LoVo (cell line): ENCODE results near the gene PRAC1.

Experiments used
- DNase-seq: peaks from one replicate; pipeline ENCODE4 v3.0.0-alpha.2; 2016; ENCODE audit warnings: low spot score

PRAC1 gene

DNA sequence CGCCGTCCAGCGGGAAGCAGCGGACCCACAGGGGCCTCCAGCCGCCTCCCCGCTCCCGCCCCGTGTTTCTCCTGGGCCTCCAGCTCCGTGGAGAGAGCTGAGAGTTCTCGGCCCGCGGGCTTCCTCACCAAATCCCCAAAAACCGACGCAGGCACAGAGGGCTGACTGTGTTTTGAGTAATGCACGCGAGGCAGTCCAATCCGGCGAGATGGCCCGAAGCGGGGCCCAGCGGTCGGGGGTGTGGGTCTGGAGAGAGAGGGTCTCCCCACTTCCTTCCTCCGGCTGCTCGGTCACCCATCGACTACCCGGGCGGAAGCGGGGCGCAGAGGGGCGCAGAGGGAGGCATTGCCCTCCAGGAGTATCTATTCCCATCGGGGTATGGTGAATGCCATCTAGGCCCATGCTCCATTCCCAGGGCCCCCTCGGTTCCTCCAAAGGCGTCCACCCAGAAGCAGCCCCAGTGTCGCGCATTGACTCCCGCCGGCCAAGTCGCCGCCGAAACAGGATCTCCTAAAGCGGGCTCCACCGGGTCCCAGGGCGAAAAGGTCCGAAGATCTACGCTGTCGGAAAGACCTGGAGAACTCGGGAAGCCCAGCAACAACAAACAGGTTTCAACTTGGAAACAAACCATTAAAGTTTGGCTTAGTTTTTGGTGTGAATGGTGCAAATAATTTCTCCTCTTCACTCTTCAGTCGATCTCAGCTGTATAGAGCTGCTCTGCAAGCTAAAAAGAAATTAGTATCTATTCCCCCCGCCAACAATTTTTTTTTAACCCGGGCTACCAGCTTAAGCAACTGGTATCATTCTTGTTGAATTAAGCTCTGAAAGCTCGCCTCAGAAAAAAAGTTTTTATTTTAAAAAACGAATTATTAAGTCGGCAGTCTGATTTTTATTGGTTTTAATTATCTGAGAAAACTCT is 25.4 kb upstream of the PRAC1 start:
- DNase-seq, result no peak

DNA sequence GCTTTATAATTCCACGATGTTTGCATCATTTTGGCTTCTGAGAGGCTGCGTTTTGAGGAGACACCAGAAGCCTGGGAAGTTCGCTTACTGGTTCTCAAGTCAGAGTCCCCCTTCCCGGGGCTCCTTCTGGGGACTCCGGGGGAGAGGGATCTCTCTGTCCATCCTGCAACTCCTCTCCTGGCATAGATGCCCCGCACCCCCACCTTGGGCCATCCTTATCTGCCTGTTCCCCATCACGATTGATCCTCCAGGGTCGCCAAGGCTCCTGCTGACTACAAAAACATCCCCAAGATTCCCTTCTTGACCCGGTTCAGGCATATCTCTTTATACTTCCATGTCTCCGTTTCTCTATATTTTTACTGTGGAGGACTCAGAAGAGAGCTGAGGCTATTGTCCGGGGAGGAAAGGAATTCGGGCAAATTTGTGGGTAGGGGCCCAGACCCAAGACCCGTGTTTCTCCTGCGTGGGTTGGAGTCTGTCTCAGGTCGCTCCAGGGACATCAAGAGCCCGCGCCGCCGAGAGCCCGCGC is 24.7 kb upstream of the PRAC1 start:
- no peak for DNase-seq

DNA sequence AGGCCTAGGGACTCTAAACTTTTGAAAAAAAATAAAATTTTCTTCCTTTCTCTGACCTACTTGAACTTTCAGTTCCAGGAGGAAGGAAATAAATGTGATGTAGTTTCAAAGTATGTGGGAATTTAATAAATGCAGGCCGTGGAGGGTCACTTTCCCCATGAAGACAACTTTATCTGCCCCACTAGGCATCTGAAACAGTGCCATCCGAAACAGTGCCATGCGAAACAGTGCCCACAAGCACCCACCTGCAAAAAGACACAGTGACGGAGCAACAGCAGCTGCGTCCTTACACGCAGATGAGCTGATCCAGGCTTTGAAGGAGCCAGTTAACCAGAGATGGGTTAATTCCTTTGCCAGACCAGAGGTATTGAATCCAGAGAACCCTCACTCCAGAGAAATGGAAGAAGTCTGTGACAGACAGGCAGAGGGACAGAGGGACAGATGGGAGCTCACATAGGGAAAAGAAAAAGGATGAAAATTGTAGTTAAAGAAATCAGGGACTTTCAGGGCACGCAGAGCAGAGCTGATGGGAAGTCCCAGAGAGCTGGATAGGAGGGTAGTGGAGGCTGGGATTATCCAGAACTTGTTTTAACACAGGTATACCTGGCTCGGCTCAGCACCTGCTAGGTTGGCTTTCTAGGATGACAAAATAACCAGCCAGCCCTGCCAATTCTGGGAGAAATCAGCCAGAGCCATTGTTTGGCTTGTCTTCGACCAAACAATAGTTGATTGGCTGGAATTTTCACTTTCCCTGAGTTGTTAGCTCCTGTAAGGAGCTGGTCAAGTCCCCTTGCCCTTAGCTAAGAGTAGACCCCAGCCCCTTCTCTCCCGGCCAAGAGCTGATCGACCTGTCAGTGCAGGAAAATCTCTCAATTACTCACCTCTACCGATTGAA is 23.3 kb upstream of the PRAC1 start:
- DNase-seq, result no peak

DNA sequence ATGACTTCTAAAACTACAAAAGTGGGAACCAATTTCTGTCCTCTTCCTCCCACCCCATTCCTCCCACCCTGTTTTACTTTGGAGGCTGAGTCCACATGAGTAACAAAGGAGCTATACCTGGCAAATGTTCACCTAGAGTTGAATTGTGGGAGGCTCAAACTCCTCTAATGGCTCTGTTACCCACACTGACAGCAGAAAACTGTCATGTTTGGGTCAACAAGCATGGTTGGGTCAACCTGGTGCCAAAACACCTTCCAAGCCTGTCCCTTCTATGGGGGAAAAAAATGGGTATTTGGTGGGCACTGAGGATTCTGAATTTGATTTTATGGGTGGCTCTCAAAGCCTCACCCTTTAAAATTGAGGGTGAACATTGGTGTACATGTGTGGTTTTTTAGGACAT is 18.2 kb upstream of the PRAC1 start:
- DNase-seq, result no peak

DNA sequence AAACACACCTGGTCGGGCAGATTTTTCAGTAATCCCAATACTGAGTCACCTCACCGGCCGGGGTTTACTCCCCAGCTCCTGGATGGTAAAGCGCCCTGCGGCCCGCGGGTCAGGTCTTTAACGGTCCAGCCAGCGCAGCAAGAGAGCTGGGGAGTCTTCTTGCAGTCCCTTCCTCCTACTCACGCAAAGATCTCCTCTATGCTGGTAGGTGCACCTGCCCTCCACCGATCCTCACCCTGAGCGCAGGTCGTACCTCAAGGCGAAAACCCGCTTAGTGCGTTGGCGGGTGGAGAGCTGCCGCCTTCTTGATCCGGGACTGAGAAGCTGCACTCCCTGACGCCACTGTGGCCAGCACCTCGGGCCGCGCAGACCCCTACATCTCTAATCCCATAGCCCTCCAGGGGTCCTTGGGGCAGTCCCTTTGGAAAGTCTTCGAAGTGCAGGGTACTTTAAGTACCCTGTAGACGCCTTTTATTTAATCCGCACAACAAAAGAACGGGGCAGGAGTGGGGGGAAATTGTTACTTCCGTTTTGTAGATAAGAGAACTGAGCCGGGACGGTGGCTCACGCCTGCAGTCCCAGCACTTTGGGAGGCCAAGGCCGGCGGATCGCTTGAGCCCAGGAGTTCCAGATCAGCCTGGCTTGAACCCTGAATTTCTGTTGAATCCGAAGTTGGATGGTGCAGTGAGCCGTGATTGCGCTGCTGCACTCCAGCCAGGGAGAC is 16.6 kb upstream of the PRAC1 start:
- DNase-seq, result no peak

DNA sequence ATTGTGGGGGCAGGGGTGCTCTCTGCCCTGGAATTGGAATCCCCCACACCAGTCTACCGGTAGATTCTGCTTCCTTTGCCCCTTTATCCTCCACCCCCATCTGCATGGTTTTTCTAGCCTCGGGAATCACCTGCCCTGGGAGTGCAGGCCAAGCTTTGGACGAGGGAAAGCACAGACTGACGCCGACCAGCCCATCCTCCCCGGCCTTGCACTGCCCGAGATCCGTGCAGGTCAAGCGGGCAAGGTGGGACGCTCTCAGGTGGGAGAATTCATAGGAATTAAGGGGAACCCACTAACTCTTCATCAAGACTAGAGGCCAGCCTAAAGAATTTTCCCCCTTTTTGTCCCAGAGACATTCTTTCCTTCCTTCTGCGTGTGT is 16.1 kb upstream of the PRAC1 start:
- DNase-seq, result no peak

DNA sequence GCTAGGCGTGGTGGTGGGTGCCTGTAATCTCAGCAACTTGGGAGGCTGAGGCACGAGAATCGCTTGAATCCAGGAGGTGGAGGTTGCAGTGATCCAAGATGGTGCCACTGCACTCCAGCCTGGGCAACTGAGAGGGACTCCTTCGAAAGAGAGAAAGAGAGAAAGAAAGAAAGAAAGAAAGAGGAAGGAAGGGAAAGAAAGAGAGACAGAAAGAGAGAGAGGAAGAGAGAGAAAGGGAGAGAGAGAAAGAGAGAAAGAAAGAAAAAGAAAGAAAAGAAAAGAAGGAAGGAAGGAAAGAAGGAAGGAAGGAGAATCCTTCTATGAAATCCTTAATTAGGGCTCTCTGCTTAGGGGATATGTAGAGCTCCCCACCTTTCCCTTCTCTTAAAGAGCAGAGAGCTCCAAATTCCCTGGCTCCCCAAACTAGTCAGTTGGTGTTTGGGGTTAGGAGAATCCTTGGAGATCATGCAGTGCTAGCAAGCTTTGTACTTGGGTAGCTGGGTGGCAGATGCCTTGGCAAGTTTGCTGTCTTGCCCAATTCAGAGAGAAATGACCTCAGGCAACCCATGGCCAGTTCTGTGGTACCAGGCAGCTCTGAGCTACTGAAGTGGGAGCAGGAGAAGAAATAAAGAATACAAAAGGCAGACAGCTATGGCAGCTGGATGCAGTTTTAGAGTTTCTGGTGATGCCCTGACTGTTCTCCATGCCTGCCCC is 15.2 kb upstream of the PRAC1 start:
- DNase-seq, result no peak

DNA sequence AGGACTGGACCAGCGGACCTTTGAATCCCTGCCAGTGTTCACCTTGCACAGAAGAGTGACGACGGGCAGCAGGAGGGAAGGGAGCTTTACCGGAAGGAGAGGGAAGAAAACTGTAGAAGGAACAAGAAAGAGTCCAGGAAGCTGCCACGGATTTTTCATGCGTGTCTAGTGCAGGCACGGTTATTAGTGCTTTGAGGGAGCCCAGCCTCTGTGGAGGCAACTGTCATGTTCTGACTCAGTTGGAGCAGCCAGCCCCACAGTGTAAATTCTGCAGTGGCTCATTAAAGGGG is 12.7 kb upstream of the PRAC1 start:
- DNase-seq, result no peak

DNA sequence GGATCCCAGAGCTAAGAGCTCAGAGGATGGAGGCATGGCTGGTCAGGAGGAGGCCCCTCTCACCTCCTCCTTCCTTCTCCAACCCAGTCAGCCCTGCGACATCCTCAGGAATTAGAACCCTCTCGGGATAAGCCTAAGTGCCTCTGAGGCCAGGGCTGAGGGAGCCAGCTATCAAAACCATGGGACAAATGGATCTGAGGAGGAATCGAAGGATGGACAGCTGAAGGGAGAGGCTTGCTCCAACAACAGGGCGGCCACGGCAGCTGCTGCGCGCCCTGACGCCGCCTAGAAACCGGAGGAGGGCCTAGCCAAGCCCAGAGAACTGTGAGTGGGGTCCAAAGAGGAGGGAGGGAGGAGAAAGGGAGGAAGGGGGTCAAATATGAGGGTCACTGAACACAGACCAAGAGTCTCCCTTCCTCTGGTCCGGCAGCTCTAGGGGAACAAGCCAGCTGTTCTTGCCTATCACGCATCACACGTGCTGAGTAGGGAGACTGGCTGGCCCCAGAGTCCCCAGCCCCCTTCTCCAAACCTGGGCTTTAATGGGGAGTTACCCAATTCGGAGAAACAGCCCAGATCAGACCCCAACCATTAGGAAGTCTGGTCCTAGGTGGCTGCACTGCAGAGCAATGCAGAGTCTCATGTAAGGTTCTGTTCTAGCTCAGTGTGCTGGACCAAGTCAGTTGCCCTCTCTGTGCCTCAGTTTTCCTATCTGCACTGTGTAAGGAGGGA is 12.2 kb upstream of the PRAC1 start:
- no peak for DNase-seq

DNA sequence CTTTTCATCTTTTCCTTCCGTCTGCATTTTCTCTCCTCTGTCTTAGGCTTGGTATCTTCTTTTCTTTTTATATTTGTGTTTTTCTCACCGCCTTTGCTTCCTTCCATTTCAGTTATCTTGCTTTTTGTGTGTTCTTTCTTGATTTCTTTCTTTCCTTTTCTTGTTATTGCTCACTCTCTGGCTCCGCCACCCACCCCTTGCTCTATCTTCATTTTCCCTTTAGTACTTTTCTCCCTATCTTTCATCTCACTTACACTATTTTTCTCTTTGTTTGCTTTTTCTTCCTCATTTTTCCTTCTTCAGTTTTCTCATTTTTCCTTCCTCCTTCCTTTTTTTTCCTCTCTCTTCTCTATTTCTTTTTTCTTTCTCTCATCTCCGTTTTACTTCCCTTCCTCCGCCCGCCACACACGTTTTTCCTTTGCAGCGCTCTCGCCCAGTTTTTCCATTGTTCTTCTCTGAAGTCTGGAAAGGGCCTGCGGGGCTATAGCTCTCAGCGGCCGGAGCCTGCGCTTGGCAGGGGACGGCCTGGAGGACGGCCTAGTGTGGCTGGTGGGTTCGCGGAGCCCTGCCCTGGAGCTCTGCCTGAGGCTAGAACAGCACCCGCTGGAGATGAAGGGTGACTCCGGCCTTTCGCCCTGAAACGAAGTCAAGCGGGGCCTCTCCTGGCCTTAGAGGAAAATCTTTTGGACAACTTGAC is 11.5 kb upstream of the PRAC1 start:
- DNase-seq, result no peak

DNA sequence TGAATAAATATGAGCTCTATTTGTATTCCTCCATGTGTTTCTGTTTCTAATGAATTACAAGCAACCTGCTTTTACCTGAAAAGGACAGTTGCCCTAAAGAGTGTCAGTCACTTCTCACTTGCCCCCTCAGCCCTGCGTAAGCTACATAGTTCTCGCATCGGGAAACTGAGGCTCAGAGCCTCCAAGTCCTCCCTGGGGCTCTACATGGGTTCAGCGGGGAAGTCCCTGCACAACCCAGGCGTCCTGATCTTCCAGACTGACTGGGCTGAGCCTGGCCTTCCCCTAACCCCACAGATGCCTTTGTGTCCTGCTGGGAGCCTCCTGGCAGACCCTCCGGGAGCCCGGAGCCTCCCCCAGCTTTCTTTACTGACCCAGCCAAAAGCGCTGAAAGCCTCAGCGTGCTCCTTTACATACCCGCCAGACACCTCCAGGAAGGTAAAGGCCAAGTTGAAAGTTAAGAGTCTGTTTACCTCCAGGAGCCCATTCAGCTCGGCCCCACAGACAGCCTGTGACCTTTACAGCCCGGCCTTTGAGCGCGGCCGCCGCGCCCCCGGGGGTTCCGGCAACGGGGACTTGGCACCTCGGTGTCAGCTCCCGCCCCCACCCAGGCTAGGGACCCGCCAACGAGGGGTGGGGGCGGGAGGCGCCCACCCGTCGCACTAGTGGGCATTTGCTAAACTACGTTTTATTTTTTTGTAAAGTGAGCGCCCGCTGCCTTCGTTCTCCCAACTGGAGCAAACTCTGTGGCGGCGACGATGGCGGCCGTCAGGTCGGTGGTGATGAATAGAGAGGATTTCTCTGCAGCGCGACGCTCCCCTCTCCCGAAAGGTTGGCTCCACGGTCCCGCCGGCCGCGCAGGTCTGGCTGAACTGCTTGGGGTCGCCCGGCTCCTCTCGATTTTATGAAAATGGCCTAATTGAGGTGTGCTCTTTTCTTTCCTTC is 10.6 kb upstream of the PRAC1 start:
- no peak for DNase-seq

DNA sequence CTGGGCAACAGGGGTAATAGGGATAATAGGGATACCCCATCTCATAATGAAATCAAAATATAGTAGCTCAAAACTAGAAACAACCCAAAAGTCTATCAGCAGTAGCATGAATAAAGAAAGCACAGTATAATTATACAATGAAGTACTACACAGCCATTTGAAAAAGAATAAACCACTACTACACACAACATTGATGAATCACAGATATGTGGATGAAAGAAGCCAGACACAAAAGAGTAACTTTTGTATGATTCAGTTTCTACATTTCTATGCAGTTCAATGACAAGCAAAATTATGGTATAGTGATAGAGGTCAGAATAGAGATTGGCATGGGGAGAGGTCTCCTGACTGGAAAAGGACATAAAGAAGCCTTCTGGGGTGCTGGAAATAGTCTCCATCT is 9.0 kb upstream of the PRAC1 start:
- DNase-seq, result no peak

DNA sequence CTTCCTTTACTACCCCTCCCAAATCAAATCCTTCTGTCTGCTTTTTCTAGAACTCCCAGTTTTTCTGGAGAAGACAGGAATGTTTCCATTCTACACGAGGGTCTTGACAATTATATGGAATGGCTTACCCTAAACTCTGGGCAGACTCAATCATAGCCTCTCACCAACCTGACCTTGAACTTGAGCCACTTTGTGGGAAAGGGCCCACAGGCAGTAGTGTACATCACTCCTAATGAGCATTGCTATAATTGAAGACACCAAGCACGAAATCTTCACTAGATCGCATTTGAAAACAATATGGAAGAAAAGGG is 7.9 kb upstream of the PRAC1 start:
- DNase-seq, result no peak

DNA sequence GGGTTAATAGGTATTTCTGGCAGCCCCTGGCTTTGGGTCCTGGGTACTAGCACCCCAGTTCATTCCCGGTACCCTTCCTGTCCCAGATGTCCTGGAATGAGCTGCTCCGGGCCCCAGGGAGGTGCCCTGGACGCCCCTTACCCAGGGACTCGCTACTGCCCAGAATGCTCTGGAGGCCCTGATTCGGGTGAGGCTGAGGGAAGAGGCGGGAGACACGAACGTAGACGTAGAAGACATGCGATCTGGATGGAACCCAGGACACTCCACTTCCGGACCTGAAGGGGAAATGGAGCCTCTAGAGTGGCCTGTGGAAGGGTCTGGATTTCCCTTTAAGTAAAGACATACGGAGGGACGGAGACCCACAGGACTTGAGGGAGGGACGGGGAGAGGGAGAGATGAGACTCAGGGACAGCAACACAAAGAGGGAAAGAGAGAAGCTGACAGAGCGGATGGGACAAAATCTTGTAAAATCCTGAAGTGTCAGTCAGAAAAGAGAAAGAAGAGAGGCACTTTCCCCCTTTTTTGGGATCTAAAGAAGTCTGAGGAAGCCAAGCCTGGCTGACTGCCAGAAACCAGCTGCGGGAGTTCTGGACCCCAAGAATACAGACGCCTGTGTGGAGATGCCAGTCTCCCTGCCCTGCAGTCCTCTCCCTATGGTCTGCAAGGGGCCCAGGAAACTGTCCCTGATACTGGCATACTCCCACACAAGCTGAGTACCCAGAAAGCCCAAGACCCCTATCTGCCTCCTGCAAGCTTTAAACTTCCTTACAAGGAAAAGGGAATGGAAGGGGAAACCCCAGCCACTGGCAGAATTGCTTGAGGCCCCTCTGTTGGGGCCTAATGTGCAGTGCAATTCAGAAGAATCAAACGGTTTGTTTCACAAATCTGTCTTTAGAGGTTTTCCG is 7.3 kb upstream of the PRAC1 start:
- DNase-seq, result no peak

DNA sequence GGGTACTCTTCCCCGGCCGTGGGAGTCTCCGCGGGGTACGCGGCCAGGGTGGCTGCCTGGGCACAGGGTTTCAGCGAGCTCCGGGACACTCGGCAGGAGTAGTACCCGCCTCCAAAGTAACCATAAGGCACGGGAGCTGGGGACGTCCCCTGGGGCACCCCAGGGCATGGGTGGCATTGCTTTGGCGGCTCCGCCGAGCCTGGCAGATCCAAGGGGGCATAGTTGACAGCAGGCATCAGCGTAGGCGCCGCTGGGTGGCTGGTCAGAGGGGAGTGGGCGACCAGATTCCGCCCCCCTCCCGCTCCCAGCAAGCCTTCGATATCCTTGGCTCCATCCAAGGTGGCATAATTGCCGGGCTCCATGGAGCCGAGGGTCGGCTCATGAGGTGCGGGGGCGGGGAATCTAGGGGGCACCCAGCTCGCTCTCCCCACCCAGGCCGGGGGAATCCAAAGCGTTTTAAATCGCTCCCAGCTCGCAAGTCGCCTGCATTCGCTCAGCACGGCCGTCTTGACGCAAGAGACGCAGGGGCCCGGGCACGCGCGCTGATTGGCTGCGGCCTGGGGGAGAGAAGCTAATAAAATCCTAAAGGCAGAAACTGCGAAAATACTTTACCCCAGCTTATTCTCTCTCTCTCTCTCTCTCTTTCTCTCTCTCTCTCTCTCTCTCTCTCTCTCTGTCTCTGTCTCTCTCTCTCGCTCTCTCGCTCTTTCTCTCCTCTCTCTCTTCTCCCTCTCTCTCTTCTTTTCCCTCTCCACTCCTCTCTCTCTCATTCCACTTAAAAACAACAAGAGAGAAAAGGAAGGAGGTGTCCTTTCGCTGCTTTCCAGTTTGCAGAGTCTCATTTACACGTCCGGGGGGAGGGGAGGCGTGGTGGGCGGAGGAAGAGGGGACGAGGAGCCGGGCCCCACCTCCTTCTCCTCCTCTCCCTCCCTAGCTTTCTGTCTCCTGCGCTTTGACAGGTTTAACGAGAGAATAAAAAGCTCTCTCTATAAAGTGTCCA is 6.2 kb upstream of the PRAC1 start, which contains the start of gene HOXB13:
TSS of gene HOXB13 (minus strand) at position 519 of the 1,000 bp plus-strand sequence. CDS start at position 362, 157 bp downstream.
- DNase-seq, result peak; percentile 88

DNA sequence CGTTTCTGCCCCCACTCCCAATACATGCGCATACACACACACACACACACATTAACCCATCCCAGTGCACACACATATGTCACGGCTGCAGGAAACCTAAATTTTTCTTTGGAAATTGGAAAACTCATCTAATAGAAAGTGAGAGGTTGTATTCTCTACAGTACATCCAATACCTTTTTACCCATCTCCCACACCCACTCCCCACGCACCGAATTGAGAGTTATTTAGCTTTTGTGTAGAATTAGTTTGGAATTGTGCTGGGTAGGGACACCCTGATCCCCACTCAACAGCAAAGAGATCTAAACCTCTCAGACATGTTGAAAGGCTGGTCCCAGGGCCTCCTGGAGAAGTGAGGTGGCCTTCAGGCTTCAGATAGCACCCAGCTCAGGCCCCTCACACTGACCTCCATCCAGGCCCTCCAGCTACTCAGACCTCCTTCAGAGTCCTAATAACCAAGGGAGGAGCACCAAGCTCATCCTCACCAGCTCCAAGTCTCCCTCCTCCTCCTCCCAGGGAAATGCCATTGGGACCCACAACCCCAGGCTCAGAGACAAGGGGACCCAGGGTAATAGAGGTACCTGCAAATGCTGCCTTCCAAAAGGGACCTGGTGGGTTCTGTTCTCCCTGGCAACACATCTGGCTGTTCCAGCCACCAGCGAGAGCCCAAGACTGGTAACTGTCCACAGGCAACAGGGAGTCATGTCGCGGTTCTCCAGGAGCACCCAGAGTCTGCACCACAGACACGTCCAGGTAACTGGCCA is 5.3 kb upstream of the PRAC1 start:
- no peak for DNase-seq
